ENCODE results near the gene USE1.
"Not testable (repeated sequence)": the region's sequence is repeated elsewhere in the genome, so short reads cannot be mapped to it uniquely, and the experiment has no call there.

The USE1 gene, protein sequence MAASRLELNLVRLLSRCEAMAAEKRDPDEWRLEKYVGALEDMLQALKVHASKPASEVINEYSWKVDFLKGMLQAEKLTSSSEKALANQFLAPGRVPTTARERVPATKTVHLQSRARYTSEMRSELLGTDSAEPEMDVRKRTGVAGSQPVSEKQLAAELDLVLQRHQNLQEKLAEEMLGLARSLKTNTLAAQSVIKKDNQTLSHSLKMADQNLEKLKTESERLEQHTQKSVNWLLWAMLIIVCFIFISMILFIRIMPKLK

DNA sequence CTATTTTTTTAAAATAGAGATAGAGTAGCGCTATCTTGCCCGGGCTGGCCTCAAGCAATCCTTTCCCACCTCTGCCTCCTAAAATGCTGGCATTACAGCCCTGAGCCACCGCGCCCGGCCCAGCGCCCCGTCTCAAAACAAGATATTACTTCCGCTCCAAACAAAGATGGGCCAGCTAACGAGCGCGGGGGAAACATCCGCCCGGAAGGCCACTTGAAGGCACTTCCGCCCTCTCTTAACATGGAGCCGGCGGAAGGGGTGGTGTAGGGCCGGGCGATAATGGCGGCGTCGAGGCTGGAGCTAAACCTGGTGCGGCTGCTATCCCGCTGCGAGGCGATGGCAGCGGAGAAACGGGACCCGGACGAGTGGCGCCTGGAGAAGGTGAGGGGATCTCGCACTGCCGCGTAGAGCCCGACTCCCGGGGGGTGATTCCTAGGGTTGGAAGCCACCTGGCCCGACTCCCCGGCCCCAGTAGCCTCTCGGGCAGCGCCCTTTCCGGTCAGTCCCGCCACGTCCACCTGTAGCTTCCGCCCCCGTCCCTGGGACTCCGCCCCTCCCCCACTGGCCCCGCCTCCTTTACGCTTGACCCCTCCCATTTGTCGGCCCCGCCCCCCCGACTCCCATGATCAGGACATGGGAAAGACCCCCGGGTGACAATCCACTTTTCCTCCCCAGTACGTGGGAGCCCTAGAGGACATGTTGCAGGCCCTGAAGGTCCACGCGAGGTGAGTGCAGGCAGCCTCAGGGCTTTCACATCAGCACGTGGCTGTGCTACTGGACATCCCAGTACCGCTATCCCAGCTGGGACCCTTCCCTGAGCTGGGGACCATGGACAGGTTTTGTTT, at the start of gene USE1:
Gene USE1 (plus strand): TSS at position 231 of the 845 bp plus-strand sequence. CDS start 49 bp downstream, at position 280.
- peak; percentile 98 for DNase-seq

DNA sequence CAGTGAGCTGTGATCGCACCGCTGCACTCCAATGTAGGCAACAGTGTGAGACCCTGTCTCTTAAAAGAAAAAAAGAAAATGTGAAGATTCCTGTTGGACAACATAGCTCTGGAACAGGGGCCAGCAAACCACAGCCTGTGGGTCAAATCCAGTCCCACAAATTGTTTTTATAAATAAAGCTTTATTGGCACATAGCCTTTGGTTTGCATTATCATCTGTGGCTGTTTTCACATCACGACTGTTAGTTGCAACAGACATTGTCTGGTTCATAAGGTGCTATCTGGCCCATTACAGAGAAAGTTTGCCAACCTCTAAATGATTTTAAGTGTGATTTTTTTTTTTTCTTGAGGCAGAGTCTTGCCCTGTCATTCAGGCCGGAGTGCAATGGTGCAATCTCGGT, 49.4 kb upstream of the USE1 start:
- no peak for DNase-seq

DNA sequence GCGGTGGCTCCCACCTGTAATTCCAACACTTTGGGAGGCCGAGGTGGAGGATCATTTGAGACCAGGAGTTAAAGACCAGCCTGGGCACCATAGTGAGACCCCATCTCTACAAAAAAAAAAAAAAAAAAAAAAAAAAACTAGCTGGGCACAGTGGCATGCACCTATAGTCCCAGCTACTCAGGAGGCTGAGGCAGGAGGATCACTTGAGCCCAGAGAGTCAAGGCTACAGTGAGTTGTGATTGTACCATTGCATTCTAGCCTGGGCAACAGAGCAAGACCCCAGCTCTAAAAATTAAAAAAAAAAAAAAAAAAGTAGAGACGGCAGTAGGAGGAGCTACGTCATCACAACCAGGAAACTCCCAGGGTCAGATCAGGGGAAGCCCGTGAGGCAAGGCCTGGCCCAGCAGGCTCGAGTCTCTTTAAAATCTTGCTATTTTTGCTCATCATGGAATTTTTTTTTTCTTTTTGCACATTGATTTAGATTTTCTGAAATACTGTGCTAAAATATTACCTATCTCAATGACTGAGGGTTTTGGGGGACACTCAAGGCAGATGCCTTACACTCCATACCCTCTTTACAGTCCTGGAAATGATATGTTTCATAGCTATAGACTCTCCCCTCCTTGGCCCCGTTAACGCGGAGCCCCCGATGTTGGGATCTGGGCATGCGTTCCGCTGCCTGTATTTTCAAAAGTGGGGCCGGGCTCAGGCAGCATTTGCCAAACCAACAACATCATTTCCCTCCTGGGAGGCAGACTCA, 44.4 kb upstream of the USE1 start:
- DNase-seq, result no peak

DNA sequence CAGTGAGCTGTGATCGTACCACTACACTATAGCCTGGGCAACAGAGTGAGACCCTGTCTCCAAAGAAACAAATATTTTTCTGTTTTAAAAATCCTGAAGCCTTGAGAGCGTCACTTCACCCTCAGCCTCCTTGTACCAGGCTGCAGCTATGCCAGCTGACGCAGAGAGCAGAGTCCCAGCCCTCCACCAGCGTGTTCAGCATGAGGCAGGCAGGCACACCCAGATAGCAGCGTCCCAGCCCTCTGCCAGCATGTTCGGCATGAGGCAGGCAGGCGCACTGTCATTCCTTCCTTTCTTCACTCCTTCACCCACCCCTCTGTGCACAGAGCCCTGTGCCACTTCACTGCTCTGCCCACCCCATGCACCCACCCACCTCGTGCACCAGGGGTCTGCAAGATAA, 43.3 kb upstream of the USE1 start:
- DNase-seq, result no peak

DNA sequence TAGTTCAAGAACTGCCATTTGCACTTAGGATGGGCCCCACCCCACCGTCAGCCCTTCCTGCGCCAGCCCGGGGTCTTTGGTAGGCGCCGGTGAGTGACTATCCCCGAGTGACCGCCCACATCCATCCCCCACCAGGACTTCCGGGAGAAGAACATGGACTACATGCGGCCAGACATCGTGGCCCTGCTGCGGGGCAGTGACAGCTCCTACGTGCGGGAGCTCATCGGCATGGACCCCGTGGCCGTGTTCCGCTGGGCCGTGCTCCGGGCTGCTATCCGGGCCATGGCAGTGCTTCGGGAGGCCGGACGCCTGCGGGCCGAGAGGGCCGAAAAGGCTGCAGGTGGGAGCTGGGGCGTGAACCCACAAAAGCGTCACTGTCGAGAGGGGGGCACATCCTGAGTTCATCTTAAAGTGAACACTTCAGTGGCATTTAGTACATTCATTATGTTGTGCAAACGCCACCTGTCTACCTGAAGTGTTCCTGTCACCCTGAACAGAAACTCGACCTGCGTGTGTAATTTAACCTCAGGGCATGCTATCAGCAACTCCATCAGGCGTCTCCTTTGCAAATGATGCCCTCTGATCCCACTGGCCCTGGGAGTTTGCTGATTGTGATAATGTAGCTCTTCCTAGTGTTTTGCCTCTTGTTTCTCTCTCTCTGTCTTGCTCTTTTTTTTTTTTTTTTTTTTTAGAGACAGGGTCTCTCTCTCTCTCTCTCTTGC, 42.4 kb upstream of the USE1 start:
- DNase-seq, result no peak

DNA sequence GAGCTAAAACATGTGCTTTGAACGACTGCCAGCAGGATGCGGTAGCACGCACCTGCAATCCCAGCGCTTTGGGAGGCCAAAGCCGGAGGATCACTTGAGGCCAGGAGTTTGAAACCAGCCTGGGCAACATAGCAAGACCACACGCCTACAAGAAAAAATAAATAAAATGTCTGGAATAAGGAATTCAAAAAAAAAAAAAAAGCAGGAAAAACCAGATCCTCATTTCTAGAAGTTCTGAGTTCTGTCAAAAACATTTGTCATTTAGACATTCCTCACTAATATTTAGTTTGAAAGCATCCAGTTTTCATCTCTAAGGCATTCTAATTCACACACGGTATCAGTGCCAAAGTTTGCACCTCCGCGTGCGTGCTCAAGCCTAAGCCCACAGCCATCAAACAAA, 36.9 kb upstream of the USE1 start:
- DNase-seq, result no peak

DNA sequence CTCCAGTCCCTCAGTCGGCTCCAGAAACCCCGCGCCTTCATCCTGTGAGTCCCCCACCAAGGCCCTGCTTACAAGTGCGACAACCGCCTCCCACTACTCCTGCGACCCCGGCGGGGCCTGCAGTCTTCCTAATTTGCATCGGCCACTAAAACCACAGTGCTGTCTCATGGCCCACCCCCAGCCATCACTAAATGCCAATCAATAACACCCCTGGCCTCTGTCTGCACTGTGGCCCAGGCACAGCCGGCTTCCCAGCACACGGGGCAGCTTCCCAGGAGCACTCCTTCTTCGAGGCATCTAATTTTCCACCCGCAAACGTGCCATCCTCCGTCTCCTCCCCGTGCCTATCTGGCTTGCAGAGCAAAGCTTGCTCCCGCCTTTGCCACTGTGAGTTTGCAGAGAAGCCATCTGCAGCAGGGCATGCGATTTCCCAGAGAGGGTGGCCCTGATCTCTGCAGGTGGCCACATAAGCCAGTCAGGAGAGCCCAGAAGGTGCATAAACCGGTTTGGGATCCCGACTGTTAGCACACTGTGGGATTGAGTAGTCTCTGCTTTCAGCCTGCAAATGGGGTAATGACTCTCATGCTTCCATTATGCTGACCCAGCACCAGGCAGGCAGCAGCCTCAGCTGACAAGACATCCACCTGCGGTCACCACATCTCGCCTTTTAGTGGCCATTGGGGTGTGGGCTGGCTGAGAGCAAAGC, 34.0 kb upstream of the USE1 start:
- DNase-seq, result no peak

DNA sequence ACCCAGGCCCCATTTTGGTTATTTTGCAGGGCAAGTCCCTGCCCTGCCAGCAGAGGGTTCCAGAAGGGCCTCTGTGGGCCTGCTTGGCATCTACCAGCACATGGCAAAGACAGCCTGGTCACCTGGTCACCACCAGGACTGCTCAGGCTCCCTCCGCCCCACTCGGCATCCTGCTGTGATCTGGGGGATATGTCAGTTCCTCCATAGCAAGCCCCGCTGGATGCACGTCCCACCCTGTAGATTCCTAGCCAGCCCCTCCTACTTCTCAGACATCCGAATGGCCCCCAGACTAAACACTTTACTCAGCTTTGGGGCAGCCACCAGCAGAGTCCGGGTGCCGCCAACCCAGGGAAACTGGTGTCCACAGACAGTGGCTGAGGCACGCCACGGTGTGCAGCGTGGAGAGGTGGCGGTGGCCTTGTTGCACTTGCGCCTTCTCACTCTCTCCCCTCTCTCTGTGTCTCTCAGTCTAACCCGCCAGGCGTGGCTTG, 31.8 kb upstream of the USE1 start:
- no peak for DNase-seq

DNA sequence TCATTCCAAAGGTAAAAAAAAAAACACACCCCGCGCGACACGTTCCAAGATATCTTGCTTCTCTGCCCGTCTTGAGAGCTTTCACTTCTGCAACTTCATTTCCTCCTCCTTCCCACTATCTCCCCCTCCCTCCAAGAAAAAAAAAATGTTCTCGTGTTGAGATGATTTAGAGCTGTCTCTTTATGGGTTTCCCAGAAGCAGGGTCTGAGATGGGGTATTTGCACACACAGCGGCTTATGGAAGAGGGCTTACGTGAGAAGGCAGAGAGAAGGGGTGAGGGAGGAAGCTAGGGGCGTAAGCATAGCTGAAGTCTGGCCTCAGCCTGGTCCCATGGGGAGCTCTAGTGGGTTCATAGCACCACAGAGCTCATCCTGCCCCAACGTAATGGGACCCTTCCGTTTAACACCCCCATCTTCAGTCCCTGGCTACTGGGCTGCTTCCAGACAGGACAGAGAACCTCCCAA, 31.3 kb upstream of the USE1 start:
- no peak for DNase-seq

DNA sequence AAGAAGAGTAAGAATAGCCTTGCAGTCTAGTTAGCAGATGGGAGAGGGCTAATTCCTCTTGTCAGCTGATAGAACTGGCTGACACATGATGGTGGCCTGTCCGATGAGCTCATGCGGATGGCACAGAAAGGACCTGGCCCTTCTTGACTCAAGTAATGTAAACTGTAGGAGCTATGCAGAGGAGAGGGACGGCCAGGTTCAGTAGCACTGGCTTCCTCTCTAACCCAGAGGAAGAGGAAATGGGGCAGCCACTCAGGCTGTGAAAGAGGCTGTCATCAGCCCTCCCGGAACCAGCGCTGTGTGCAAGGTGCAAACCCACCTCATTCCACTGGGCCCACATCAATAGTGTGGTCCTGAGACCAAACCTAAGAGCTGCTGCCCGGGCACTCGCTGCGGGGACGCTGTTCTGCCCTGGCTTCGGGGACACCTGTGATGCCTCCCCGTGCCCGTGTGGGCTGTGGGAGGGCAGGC, 30.8 kb upstream of the USE1 start:
- DNase-seq, result no peak

DNA sequence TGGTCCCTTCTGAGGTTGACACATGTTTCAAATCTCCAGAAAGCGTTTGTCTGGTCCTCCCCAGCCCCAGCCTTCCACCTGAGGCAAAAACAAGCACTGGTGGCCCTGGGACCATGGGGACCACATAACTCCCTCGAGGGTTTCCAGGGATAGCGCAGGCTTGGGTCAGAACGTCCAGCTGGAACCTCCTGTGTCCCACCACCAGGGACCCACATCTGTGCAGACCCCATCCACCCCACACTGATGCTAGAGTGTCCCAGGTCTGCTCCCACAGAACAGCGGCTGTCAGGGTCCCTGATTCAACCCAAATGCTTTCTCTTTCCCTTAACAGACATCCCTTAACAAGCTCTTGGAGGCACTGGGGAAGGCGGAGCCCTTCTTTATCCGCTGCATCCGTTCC, 29.6 kb upstream of the USE1 start:
- no peak for DNase-seq

DNA sequence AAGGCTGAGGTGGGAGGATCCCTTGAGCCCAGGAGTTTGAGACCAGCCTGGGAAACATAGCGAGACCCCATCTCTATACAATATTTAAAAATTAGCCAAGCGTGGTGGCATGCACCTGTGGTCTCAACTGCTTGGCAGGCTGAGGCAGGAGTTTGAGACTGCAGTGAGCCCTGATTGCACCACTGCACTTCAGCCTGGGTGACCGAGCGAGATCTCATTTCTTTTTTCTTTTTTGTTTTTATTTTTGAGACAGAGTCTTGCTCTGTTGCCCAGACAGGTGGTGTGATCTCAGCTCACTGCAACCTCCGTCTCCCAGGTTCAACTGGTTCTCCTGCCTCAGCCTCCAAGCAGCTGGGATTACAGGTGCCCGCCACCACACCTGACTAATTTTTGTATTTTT, 23.4 kb upstream of the USE1 start:
- DNase-seq, result not testable (repeated sequence)

DNA sequence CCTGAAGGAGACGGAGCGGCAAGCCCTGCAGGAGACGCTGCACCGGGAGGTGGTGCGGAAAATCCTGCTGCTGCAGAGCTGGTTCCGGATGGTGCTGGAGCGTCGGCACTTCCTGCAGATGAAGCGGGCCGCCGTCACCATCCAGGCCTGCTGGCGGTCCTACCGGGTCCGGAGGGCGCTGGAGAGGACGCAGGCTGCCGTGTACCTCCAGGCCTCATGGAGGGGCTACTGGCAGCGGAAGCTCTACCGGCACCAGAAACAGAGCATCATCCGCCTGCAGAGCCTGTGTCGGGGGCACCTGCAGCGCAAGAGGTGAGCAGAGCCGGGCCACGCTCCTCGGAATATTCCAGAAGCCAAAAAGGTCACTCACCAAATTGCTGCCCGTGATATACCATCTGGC, 22.4 kb upstream of the USE1 start:
- no peak for DNase-seq

DNA sequence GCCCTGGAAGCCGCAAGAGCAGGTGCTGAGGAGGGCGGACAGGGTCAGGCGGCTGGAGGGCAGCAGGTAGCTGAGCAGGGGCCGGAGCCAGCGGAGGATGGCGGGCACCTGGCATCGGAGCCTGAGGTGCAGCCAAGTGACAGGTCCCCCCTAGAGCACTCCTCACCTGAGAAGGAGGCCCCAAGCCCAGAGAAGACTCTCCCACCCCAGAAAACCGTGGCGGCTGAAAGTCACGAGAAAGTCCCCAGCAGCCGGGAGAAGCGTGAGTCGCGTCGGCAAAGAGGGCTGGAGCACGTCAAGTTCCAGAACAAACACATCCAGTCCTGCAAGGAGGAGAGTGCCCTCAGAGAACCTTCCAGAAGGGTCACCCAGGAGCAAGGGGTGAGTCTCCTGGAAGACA, 20.5 kb upstream of the USE1 start:
- DNase-seq, result no peak

DNA sequence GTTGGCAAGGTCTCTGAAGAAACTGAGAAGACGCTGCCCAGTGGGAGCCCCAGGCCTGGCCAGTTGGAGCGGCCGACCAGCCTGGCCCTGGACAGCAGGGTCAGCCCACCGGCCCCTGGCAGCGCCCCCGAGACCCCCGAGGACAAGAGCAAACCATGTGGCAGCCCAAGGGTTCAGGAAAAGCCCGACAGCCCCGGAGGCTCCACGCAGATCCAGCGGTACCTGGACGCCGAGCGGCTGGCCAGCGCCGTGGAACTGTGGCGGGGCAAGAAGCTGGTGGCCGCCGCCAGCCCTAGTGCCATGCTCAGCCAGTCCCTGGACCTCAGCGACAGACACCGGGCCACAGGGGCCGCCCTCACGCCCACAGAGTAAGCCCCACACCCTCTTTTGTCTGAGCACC, 20.1 kb upstream of the USE1 start:
- no peak for DNase-seq

DNA sequence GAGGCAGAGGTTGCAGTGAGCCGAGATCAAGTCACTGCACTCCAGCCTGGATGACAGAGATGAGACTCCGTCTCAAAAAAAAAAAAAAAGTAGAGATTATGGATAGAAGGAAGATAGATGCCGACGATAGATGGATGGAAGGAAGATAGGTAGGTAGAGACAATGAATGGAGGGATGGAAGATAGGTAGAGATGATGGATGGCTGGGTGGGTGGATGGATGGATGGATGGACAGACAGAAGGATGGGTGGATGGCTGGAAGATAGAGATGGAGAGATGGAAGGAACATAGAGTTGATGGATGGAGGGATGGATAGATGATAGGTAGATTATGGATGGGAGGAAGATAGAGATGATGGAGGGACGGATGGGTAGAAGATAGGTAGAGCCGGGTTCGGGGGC, 18.5 kb upstream of the USE1 start:
- DNase-seq, result no peak

DNA sequence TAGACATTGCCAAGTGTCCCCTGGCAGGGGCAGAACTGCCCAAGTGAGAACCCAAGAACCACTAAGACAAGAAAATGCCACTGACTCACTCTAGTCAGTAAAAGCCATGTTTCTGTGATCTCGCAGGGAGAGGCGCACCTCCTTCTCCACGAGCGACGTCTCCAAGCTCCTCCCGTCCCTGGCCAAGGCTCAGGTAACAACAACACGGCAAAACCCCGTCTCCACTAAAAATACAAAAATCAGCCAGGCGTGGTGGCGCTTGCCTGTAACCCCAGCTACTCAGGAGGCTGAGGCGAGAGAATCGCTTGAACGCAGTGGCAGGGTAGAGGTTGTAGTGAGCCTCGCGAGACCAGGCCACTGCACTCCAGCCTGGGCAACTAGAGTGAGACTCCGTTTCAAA, 17.5 kb upstream of the USE1 start:
- DNase-seq, result no peak

DNA sequence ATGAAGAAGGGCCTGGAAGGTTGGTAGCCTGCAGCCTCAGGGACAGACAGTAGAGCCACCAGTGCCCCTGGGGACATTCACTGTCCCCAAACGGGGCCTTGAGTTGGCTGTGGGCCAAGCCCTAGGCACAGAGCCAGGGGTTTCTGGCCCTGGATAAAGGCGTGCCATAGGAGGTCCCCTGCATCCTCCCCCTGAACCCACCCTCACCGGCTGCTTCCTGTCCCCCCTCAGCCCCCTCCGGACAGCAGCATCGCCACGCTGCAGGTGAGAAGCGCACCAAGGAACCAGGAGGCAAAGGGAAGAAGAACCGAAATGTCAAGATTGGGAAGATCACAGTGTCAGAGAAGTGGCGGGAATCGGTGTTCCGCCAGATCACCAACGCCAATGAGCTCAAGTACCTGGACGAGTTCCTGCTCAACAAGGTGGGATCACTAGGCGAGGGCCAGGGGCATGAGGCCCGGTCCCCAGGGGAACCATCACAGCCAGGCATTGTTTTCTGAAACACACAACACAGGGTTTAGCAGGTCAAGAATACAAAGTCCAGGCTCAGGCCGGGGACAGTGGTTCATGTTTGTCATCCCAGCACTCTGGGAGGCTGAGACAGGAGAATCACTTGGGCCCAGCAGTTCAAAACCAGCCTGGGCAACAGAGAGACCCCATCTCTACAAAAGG, 14.6 kb upstream of the USE1 start:
- DNase-seq, result no peak

DNA sequence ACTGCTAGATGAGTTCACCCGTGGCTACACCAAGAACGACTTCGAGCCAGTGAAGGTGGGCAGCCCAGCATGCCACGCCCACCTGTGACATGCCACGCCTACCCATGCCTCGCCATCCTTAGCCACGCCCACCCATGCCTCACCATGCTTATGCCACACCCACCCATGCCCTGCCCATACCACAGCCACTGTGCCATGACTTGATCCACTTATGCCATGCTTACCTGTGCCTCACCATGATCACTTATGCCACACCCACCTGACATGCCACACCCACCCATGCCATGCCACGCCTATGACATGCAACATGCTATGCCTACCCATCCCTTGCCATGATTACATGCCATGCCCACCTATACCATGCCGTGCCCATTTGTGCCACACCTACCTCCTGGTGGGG, 12.9 kb upstream of the USE1 start:
- DNase-seq, result no peak

DNA sequence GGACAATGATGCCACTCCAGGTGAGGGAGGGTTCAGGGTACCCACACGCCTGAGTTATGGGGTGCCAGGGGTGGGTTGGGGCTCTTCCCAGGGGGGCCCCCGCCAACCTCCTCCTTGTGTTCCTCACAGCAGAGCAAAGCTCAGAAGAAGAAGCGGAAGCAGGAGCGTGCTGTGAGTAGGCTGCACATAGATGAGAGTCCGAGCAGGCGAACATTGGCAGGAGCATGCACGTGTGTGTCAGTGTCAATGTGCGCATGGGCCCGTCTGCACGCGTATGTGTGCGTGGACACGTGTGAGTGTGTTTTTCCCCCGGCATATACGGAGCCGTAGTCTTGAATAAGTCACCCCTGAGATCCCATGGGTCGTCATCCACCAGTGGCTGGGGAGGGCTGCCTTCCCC, 12.4 kb upstream of the USE1 start:
- DNase-seq, result no peak
